AG09319 (cell line): ENCODE measurements around the gene STX18.

Source experiments
- DNase-seq: peaks from one replicate; pipeline ENCODE4 v3.0.0-alpha.2; 2010; ENCODE audit warnings: low read depth; ENCODE audit errors: extremely low read depth
- CTCF ChIP-seq: IDR thresholded peaks from 2 replicates; pipeline ENCODE4 v1.5.1; 2011; ENCODE audit warnings: low read depth, mild to moderate bottlenecking, inconsistent platforms, low read length, moderate library complexity

The STX18 gene

GRCh38 chr4:4386296-4386735 is 155.5 kb downstream of the STX18 start:
- no peak for TF ChIP-seq CTCF
- no peak for DNase-seq

- DNase-seq: no peak
- TF ChIP-seq CTCF: no peak
Measured at GRCh38 chr4:4385729-4386295, 156.0 kb downstream of the STX18 start.

GRCh38 chr4:4384837-4385236 is 157.0 kb downstream of the STX18 start:
- TF ChIP-seq CTCF: peak; percentile 8; the same call in 1 of the 2 replicates

GRCh38 chr4:4383085-4383484 is 158.8 kb downstream of the STX18 start:
- TF ChIP-seq CTCF: no peak
- no peak for DNase-seq

More at GRCh38 chr4:4384837-4385236, 157.0 kb downstream of the STX18 start:
- DNase-seq: no peak

- no peak for TF ChIP-seq CTCF
- DNase-seq: no peak
Measured at GRCh38 chr4:4379540-4380087, 162.2 kb downstream of the STX18 start.

GRCh38 chr4:4377732-4378460 is 164.0 kb downstream of the STX18 start:
- no peak for DNase-seq
- no peak for TF ChIP-seq CTCF

GRCh38 chr4:4377191-4377590 is 164.7 kb downstream of the STX18 start:
- no peak for DNase-seq
- TF ChIP-seq CTCF: no peak
